GM19025 (cell line): ENCODE data around the gene TPSG1.

ENCODE experiments used
- ATAC-seq: cut with Tn5 transposase; IDR thresholded peaks from one replicate; pipeline ENCODE4 v1.9.1; 2021; ENCODE audit warnings: mild to moderate bottlenecking, low read depth, moderate library complexity; ENCODE audit not compliant: unreplicated experiment

The TPSG1 gene

DNA sequence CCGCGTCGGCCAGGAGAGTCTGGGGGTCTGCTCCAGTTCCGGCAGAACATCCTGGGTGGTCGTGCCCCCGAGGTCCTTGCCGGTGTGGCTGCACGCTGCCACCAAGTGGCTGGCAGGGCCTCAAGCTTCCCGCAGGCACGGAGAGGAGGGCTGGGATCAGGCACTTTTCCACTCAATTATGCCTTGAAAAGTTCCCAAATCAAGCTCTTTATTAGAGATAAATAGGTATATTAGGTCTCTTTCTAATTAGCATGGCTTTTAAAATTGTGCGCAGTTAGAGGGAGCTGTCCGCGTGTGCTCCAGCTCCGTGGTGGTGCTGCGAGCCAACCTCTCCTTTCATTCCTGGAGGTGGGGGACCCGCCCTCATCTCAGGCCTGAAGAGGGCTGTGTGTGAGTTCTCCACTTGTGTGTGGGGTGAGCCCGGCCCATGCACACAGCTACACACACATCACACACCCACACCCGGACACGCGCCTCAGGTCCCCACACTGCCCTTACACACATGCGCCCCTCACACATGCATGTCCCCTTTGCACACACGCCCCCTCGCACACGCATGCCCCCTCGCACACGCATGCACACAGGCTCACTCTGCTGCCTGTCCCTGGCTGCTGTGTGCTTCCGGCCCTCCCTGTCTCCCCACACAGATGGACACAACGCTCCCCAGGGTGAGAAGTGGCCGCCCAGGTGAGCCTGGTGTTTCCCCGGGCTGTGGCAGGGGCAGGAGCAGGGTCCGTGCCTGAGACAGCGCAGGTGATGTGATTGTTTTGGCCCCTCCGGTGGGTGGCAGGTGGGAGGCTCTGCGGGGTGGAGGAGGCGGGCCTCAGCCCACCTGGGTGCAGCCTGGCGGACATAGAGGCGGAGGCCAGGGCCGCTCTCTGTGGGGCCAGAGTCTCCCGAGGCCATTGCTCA, 43.4 kb downstream of the TPSG1 start:
- no peak for ATAC-seq

DNA sequence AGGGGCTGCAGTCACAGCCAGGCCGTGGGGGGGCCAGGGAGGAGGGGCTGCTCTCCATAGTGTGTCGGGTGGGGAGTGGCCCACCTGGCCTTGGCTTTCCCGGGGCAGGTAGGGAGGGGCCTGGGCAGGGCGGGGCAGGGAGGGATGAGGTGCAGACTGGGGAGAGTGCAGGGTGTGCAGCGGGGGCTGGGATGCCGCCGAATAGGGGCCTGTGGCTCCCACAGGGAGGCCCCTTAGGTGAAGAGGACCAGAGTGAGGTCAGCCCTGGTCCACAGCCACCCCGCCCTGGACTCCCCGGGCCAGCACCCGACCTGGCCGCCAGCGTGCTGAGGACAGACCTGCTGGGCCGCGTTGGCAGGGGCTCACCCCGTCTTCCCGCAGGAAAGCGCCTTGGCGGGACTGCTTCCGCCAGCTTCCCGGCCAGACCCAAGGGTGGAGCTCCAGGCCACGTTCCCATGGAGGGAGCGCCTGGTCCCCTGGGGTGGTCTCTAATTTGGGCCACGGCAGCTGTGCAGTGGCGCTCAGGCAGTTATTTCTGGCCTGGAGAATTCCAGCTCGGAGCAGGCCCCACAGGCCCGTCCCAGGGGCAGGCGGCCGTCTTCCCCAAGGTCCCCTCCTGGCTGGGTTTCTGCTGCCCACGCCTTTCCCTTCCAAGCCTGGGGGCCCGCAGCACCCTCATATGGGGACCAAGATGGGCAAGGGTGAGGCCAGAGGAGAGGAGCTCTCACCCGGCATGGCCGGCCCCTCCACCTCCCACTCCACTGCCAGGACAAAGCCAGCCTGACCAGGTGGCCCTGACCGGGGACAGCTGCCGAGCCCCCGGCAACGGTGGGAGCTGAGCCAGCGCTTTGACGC, 44.3 kb downstream of the TPSG1 start:
- ATAC-seq: no peak

DNA sequence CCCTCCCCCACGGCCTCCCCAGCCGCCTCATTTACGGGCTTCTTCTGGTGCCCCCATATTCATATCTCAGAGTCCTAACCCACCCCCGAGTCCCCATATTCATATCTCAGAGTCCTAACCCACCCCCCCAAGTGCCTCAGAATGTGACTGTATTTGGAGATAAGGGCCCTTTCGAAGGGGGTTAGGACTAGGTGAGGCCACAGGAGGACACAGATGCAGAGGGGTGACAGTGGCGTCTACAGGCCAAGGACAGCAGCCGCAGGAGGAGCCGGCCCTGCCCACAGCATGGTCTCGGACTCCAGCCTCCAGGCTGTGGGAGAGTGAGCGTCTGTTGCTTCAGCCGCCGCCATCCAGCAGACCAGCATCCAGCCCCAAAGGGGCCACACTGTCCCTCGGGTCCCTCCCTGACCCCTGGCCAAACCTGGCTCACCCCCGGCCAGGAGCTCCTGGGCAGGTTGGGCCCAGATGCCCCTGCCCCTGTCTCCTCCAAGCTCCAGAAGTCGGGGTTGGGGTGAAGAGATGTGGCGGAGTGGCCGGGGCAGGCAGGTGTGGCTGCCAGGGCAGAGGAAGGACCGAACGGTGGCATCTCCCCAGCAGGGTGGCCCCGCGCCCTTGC, 46.7 kb downstream of the TPSG1 start:
- ATAC-seq: no peak

DNA sequence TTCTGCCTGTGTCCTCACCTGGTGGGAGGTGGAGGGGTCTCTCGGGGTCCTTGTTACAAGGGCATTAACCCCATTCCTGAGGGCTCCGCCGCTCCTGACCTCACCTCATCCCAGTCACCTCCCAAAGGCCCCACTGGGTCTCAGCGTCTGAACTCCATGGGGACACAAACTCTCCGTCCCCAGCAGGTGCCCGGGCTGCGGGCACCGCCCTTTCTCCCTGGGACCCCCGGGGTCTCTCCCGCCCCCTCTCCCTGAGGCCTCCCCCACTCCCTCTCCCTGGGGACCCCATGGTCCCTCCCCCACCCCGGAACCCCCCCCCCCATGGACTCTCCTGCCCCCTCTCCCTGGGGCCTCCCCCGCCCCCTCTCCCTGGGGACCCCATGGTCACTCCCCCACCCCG, 47.3 kb downstream of the TPSG1 start:
- no peak for ATAC-seq

DNA sequence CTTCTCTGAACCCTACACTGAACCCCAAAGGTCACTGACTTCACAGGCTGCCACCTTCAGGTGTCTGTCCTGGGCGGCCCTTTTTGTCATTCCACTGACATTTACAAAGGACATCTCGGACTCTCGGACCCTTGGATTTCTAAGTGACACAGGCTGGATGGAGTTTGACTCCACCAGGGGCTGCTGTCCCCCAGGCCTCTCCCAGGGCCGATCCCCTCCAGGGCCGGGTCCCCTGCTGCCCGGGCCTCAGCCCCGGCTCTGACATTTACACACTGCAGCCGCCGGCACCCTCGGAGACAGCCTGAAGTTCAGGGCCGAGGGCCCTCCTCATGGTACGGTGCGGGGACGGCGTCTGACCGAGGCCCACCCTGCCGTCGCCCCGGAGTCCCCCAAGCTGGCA, 48.0 kb downstream of the TPSG1 start:
- no peak for ATAC-seq

DNA sequence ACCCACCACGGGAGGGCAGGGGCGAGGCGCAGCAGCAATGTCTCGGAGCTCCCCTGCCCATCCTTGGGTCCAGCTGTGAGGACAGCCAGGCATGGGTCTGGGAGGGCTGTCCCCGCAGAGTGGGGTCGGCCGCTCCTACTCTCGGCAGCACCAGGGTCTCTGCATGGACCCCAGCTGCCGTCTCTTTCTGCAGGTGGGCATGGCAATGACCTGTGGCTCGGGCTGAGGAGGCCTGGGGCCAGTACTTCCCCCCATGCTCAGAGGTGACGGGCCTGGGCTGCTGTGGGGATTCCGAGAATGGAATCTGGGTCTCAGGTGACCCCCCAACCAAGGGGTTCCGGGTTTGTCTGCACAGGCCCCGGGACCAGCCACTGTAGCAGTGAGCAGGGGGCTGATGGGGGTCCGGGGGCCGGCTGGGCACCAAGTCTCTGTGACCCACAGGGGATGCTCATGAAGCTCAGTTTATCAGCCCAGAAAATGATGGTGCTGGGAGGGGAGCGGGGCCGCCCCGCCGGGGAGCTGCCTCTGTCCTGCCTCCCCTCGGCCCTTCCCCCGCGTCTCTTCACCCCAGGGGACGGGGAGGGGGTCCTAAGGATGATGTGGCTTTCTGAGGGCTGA, 48.7 kb downstream of the TPSG1 start:
- no peak for ATAC-seq

DNA sequence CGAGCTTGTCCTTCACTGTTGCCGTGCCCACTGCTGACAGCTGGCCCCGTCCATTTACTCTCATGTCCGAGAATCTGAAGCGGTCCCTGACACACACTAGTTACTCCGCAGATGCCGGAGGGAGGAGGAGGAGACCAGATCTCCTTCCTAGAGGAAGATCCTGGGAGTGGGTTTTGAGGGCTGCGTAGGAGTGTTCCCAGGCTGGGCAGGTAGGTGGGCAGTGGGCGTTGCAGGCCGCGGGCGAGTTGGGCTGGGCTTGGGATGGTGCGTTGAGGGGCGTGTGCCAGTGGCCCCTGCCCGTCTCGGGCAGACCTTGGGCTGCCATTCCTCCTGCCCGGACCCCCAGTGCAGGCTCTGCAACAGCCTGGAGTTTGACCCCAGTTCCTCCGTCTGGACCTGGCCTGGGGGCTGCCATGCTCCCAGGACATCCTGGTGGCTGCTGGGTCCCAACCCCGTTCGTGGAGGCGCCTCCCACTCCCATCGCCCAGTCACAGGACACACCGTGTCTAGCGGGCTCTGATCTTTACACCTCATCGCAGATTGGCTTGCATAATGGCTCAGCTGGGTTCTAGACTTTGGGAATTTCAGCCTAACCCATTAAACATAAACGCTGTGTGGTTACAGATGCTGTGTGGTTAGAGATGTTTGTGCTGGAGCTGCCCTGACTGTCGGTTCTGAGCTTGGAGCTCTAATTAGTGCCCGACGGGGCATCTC, 49.3 kb downstream of the TPSG1 start:
- ATAC-seq: no peak

DNA sequence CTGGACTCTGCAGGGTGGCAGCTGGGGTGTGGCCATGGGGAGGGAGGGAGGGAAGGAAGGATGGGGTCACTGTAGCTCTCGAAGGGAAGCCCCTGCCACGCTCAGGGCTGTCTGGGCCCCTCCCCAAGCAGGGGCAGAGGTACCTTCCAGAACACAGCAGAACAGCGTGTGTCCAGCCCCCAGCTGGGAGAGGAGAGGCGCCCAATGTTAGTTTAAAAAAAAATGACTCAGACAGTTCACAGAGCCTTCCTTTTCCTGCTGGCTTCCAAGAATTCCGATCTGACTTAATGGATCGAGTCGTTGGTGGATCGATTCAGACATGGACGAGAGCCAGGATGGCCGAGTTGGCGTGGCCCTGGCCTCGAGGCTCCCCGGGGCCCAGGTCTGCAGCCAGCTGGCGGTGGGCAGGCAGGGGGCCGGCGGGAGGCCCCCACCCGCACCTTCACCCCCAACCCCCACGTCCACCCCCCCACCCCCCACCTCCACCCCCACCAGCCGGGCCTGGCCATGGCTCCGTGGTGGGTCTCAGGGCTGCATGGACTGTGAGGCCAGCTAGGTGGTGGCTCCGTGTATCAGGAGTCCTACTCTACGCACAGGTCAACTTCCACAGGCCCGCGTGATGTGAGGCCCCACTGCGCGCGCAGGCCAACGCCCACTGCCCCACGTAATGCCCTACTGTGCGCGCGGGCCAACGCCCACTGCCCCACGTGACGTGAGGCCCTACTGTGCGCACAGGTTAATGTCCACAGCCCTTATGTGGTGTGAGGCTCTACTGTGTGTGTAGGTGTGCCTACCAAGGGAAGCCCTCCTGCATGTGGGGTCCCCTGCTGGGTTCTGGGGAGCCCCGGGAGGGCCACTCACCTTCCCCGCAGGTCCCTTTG, 50.4 kb downstream of the TPSG1 start:
- no peak for ATAC-seq

DNA sequence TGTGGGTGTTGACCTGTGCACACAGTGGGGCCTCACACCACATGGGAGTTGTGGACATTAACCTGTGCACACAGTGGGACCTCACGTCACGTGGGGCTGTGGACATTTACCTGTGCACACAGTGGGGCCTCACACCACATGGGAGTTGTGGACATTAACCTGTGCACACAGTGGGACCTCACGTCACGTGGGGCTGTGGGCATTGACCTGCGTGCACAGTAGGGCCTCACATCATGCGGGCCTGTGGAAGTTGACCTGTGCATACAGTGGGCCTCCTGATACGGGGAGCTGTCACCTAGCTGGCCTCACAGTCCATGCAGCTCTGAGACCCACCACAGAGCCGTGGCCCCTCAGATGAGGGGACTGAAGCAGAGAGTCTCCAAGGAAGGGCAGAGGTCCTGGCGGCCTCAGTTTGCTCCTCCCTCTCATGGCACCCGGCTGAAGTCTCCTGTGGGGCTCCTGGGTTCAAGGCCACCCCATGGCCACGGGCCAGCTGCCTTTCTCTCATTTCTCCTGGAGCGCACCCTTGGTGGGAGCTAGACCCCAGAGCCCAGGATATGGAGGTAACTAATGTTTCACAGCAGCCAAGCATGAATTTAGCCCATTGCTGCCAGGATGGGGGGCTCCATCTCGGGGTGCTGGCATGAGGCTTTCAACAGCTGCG, 51.1 kb downstream of the TPSG1 start:
- ATAC-seq: no peak

DNA sequence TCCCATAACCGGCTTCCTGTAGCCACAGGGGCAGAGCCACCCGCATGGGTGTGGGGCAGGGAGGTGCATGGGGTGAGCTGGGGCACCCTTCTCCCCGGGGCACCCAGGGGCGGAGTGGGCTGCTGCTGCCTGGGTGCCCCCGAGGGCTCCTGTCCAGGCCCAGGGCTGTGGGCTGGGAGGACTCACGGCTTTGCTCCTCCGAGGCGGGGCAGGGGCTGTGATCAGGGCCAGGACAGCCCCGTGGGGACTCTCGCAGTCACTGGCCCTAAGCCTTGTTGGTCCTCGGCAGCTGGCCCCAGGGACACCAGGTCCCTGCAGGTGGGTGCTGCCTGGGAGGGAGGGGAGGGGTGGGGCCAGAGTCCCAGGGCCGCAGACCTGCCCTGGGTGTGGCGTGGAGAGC, 52.4 kb downstream of the TPSG1 start:
- ATAC-seq: no peak

DNA sequence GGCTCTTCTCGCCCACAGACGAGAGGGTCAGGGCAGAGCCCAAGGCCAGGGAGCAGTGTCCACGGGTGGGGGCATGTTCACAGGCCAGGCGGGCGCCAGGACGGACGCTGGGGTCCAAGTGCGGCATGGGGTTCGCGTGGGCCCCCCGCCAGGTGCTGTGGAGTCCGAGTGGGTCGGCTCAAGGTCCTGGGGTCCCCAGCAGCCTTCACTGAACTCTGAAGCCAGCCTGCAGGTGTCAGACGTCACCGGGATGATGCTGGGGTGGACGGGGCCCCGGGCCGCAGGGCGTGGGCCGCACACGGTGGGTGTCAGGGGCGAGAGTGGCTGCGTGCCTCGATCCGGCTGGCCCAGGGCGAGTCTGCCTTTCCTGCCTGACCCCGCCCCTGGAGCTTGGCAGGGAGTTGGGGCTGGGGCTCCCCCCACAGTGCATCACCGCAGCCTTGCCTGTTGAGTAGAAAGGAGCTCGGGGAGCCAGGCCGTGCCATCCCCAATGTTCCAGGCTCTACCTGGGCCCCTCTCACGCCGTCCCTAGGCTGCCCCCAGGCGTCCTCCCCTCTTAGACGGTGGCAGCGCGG, 53.1 kb downstream of the TPSG1 start:
- ATAC-seq: no peak
